ENCODE data around the gene EFL1.
"Not testable (repeated sequence)": the region's sequence is repeated elsewhere in the genome, so short reads cannot be mapped to it uniquely, and the experiment has no call there.

DNA sequence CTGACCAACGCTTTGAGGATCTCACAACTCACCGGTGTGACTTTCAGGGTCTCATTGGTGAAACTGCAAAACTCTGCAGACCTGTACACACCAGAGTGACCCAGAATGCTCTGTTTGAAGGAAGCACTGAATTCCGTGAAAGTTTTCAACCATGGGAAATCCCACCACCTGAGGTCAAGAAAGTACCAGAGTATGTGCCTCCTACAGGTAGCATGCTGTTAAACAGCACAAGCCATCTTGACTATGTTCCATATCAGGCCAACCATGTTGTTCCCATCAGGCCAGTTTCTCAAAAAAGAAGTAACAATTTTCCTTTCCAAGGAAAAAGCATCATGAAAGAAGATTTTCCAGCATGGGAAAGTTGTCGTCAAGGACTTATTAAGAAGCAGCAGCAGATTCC is 19.9 kb upstream of the EFL1 start:
- TF ChIP-seq, protein P1, sequence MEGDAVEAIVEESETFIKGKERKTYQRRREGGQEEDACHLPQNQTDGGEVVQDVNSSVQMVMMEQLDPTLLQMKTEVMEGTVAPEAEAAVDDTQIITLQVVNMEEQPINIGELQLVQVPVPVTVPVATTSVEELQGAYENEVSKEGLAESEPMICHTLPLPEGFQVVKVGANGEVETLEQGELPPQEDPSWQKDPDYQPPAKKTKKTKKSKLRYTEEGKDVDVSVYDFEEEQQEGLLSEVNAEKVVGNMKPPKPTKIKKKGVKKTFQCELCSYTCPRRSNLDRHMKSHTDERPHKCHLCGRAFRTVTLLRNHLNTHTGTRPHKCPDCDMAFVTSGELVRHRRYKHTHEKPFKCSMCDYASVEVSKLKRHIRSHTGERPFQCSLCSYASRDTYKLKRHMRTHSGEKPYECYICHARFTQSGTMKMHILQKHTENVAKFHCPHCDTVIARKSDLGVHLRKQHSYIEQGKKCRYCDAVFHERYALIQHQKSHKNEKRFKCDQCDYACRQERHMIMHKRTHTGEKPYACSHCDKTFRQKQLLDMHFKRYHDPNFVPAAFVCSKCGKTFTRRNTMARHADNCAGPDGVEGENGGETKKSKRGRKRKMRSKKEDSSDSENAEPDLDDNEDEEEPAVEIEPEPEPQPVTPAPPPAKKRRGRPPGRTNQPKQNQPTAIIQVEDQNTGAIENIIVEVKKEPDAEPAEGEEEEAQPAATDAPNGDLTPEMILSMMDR (tag by site-specific recombination; IDR thresholded peaks at IDR 0.05) = not testable (repeated sequence)
- not testable (repeated sequence) for TF ChIP-seq ZNF521 (tag by site-specific recombination; IDR thresholded peaks at IDR 0.05)
